IMR-90 (cell line): Measurements from ENCODE around the gene ZNF513. TPM values are rescaled to one million over a fixed set of nuclear protein-coding genes. Genes with fewer than 3 reads are reported as not detected.
A peak's percentile ranks its signal among the peaks of the same experiment; 100 is the strongest.

Source experiments
- ATAC-seq: fragments of 200-7000 bp; cut with Tn5 transposase; 2 replicates; pipeline ENCODE4 v1.9.1; 2020; ENCODE audit warnings: low read depth, mild to moderate bottlenecking, moderate library complexity
- BruUV-seq: library from RNA; stranded (reverse); fragments of 400-500 nt; replicated peaks from 2 replicates; lab custom pipeline; 2021; lab: Mats Ljungman, UMichigan
- CTCF ChIA-PET: fragments of 300-600 bp; formaldehyde crosslinking; extraction: SDS; loops from one replicate; lab custom pipeline; 2021; ENCODE audit warnings: antibody characterized with exemption; lab: Yijun Ruan, JAX
- POLR2A ChIA-PET: fragments of 300-600 bp; sonication (Branson Sonifier 250); formaldehyde crosslinking; loops from one replicate; lab custom pipeline; 2022; ENCODE audit warnings: antibody characterized with exemption; ENCODE audit not compliant: unreplicated experiment; lab: Charles Lee
- DNase-seq: peaks from one replicate; pipeline ENCODE4 v3.0.0; 2013
- H2AFZ ChIP-seq: replicated peaks from 2 replicates; pipeline ENCODE3; 2013; ENCODE audit warnings: low read length, mild to moderate bottlenecking; ENCODE audit not compliant: poor library complexity
- H2AK5ac ChIP-seq: 2 replicates; pipeline ENCODE4 v1.6.1; 2013; ENCODE audit warnings: low read depth, low read length, inconsistent platforms
- H2AK9ac ChIP-seq: replicated peaks from 2 replicates; pipeline ENCODE3; 2013; ENCODE audit warnings: mild to moderate bottlenecking, low read depth, low read length, moderate library complexity; ENCODE audit not compliant: poor library complexity
- H2BK120ac ChIP-seq: 2 replicates; pipeline ENCODE4 v1.6.1; 2013; ENCODE audit warnings: low read depth, low read length, inconsistent platforms
- H2BK15ac ChIP-seq: 3 replicates; pipeline ENCODE4 v1.6.1; 2013; ENCODE audit warnings: low read depth, low read length, inconsistent platforms
- H2BK20ac ChIP-seq: 2 replicates; pipeline ENCODE4 v1.6.1; 2013; ENCODE audit warnings: low read depth, mild to moderate bottlenecking, inconsistent platforms, low read length, moderate library complexity
- H2BK5ac ChIP-seq: 2 replicates; pipeline ENCODE4 v1.6.1; 2013; ENCODE audit warnings: mild to moderate bottlenecking, low read depth, low read length, inconsistent platforms; ENCODE audit not compliant: poor library complexity, severe bottlenecking
- H3K14ac ChIP-seq: replicated peaks from 2 replicates; pipeline ENCODE4 v1.6.1; 2013; ENCODE audit warnings: low read depth, low read length, inconsistent platforms
- H3K18ac ChIP-seq: 2 replicates; pipeline ENCODE4 v1.6.1; 2013; ENCODE audit warnings: low read depth, low read length, control low read depth
- H3K23ac ChIP-seq: 2 replicates; pipeline ENCODE4 v1.6.1; 2013; ENCODE audit warnings: low read depth, low read length, inconsistent platforms
- H3K27ac ChIP-seq: 2 replicates; pipeline ENCODE4 v1.5.1; 2013; ENCODE audit warnings: mild to moderate bottlenecking, control low read depth, low read length; ENCODE audit not compliant: insufficient read depth
- H3K27me3 ChIP-seq: 2 replicates; pipeline ENCODE4 v1.6.1; 2013; ENCODE audit warnings: low read length; ENCODE audit not compliant: control insufficient read depth, insufficient read depth
- H3K36me3 ChIP-seq: 2 replicates; pipeline ENCODE4 v1.6.1; 2013; ENCODE audit warnings: low read length, mixed read lengths; ENCODE audit not compliant: control insufficient read depth, insufficient read depth
- H3K4ac ChIP-seq: 2 replicates; pipeline ENCODE4 v1.6.1; 2013; ENCODE audit warnings: low read depth, low read length, inconsistent platforms
- H3K4me1 ChIP-seq: 2 replicates; pipeline ENCODE4 v1.6.1; 2013; ENCODE audit warnings: low read length, mixed read lengths; ENCODE audit not compliant: control insufficient read depth, insufficient read depth
- H3K4me2 ChIP-seq: 2 replicates; pipeline ENCODE4 v1.6.1; 2013; ENCODE audit warnings: low read depth, mild to moderate bottlenecking, control low read depth, low read length, moderate library complexity
- H3K4me3 ChIP-seq: 2 replicates; pipeline ENCODE4 v1.5.1; 2013; ENCODE audit warnings: low read depth, mild to moderate bottlenecking, control low read depth, low read length, moderate library complexity; ENCODE audit not compliant: insufficient read depth
- H3K56ac ChIP-seq: 2 replicates; pipeline ENCODE4 v1.6.1; 2013; ENCODE audit warnings: low read length, inconsistent platforms; ENCODE audit not compliant: insufficient read depth; ENCODE audit errors: extremely low read depth
- H3K79me1 ChIP-seq, 2 experiments: 2 replicates each; pipeline ENCODE4 v1.6.1; 2013; ENCODE audit warnings: low read length in 2 of 2, inconsistent platforms in 1 of 2, low read depth in 1 of 2
- H3K9ac ChIP-seq: 2 replicates; pipeline ENCODE4 v1.6.1; 2013; ENCODE audit warnings: low read depth, low read length, control low read depth
- H3K9me1 ChIP-seq: 2 replicates; pipeline ENCODE4 v1.6.1; 2013; ENCODE audit warnings: low read length, inconsistent platforms; ENCODE audit not compliant: insufficient read depth
- H3K9me3 ChIP-seq: 2 replicates; pipeline ENCODE4 v1.6.1; 2013; ENCODE audit warnings: low read length; ENCODE audit not compliant: control insufficient read depth, insufficient read depth
- H4K20me1 ChIP-seq: 2 replicates; pipeline ENCODE4 v1.6.1; 2013; ENCODE audit warnings: low read length, inconsistent platforms; ENCODE audit not compliant: insufficient read depth
- H4K5ac ChIP-seq: 2 replicates; pipeline ENCODE4 v1.6.1; 2013; ENCODE audit warnings: mild to moderate bottlenecking, low read depth, low read length, control low read depth
- H4K8ac ChIP-seq, 2 experiments: 2 replicates each; pipeline ENCODE4 v1.6.1; 2013; ENCODE audit warnings: low read depth in 2 of 2, low read length in 2 of 2, control low read depth in 1 of 2, inconsistent platforms in 1 of 2
- H4K91ac ChIP-seq: 2 replicates; pipeline ENCODE4 v1.6.1; 2013; ENCODE audit warnings: low read depth, low read length, inconsistent platforms; ENCODE audit not compliant: insufficient read depth
- BHLHE40 ChIP-seq: fragments of 150-350 bp; IDR thresholded peaks from 2 replicates; pipeline ENCODE4 v1.6.1; 2016; ENCODE audit warnings: mild to moderate bottlenecking, low read depth, low read length
- CHD1 ChIP-seq: IDR thresholded peaks from 2 replicates; pipeline ENCODE4 v1.6.1; 2012; ENCODE audit warnings: low read depth, low read length, improper control_type of control experiment
- ELK1 ChIP-seq: fragments of 150-350 bp; IDR thresholded peaks from 2 replicates; pipeline ENCODE4 v1.6.1; 2016; ENCODE audit warnings: low read depth, mild to moderate bottlenecking, low read length, moderate library complexity, borderline replicate concordance
- FOS ChIP-seq: fragments of 150-350 bp; IDR thresholded peaks from 2 replicates; pipeline ENCODE4 v1.6.1; 2016; ENCODE audit warnings: low read depth, low read length
- MAFK ChIP-seq: IDR thresholded peaks from 2 replicates; pipeline ENCODE4 v1.6.1; 2012; ENCODE audit warnings: low read depth, low read length, improper control_type of control experiment
- MAZ ChIP-seq: IDR thresholded peaks from 2 replicates; pipeline ENCODE4 v1.6.1; 2012; ENCODE audit warnings: low read depth, mild to moderate bottlenecking, low read length, improper control_type of control experiment, moderate library complexity, borderline replicate concordance
- MXI1 ChIP-seq: IDR thresholded peaks from 2 replicates; pipeline ENCODE4 v1.6.1; 2012; ENCODE audit warnings: low read depth, mild to moderate bottlenecking, low read length, moderate library complexity, borderline replicate concordance
- NFE2L2 ChIP-seq: fragments of 150-350 bp; IDR thresholded peaks from 2 replicates; pipeline ENCODE4 v1.6.1; 2016; ENCODE audit warnings: low read depth, mild to moderate bottlenecking, low read length
- POLR2A ChIP-seq: IDR thresholded peaks from 2 replicates; pipeline ENCODE4 v1.6.1; 2012; ENCODE audit warnings: mild to moderate bottlenecking, low read depth, low read length
- RAD21 ChIP-seq: IDR thresholded peaks from 2 replicates; pipeline ENCODE4 v1.6.1; 2012; ENCODE audit warnings: low read length, improper control_type of control experiment
- RCOR1 ChIP-seq: IDR thresholded peaks from 2 replicates; pipeline ENCODE4 v1.6.1; 2012; ENCODE audit warnings: mild to moderate bottlenecking, low read length, improper control_type of control experiment; ENCODE audit not compliant: insufficient replicate concordance
- RFX5 ChIP-seq: IDR thresholded peaks from 2 replicates; pipeline ENCODE4 v1.8.0; 2012; ENCODE audit warnings: low read depth, mild to moderate bottlenecking, low read length, moderate library complexity
- SMC3 ChIP-seq: fragments of 150-350 bp; IDR thresholded peaks from 2 replicates; pipeline ENCODE4 v1.6.1; 2016; ENCODE audit warnings: low read depth, mild to moderate bottlenecking, antibody characterized with exemption, low read length, moderate library complexity
- WGBS, 2 experiments: methylation state at CpG; one replicate each; pipeline versions ENCODE4 v1.1.5 to v1.1.7; 2013; ENCODE audit warnings: missing lambda C conversion rate in 2 of 2; ENCODE audit not compliant: insufficient read length in 1 of 2; ENCODE audit errors: extremely low coverage in 2 of 2; 5-methylcytosine and 5-hydroxymethylcytosine counted together
- dilution Hi-C: fragments of 300-500 bp; cut with HindIII; formaldehyde crosslinking; loops from one replicate; pipeline ENCODE4 v1.14.3; 2018; ENCODE audit warnings: low sequenced_read_pairs; ENCODE audit not compliant: unreplicated experiment
- in situ Hi-C: fragments of 300-500 bp; cut with MboI; formaldehyde crosslinking; loops from 3 replicates; pipeline ENCODE4 v1.14.3; 2019; ENCODE audit warnings: low sequenced_read_pairs, inconsistent platforms, mixed read lengths
- intact Hi-C: fragments of 100-400 bp; cut with micrococcal nuclease; formaldehyde crosslinking; loops from 2 replicates; pipeline ENCODE4 v1.10.0; 2022
- polyA plus RNA-seq, 3 experiments: library from polyadenylated mRNA; depleted of rRNA; stranded (reverse); fragments of >200 nt; gene quantifications; 2 replicates each; pipeline ENCODE4 v1.2.3, GENCODE V29; 2012; ENCODE audit warnings: low replicate concordance in 1 of 3
- total RNA-seq: library from RNA; depleted of rRNA; stranded (reverse); fragments of >200 nt; gene quantifications from 2 replicates; pipeline ENCODE4 v1.2.3, GENCODE V29; 2012
- TF ChIP-seq, protein P1 (sequence below): conservative IDR thresholded peaks from 2 replicates; pipeline ENCODE4 v1.5.1; 2012; ENCODE audit warnings: mild to moderate bottlenecking, low read depth, low read length, improper control_type of control experiment

The ZNF513 gene
- total and polyA plus RNA-seq, 2 of the 4 experiments (the other 2 are of a cell fraction) = 3.4 to 23.7 TPM

DNA sequence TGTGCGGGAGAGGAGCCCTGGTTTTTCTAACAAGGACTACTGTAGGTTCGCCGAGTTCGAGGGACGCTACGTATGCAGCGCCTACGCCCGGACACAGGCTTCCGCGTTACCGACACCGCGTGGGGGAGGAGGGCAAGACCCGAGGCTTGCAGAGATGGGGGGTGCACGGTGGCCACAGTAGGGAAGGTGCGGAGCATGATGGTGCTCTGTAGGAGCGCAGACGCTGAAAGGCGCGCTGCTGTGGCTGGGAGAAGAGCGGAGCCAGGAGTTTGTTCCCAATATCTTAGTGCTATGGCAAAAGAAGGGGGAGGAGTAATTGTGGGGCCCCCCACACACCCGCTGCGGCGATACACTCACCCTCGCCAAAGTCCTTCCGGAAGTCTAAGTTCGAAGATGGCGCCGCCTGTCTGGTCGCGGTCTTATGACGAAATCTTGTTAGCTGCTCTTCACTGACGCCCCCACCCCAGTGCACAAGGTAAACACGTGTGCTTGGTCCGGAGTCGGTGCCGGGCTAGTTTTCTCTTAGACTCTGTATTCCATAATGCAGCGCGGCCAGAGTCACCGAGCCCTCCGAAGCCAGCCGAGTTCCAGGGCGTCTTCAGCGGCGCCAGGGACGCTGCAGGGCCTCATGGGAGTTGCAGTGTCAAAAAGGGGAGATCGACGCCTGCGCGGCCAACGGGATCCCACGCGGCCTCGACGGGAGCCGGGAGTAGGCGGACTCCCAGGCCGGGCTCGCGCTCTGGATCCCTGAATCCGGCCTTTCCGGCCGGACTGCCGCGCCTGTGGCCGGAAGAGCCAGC, 24.0 kb downstream of the ZNF513 start, which contains the start of gene GTF3C2:
GTF3C2 (minus strand) TSS at position 383 of the 800 bp plus-strand sequence. CDS start 13,210 bp downstream, outside the sequence.
- H3K4me1 ChIP-seq = peaks cover 8% of the 10 kb centered on the region
- in situ Hi-C loops (no loop called here), dilution Hi-C loops (no loop called here), intact Hi-C loops (loop anchor here (5.0 kb wide), 1 partner anchor 34 kb away; the partner anchor contains the start of gene MPV17)
- ATAC-seq = peak; percentile 92
- H3K9me1 ChIP-seq = no peaks in the 10 kb centered on the region; the same call in 1 of the 2 replicates
- H2BK15ac ChIP-seq = no peak within 1 kb of the TSS
- ChIA-PET POLR2A (interaction anchor here (0.7 to 1.6 kb wide), 3 partner anchors 12 to 202 kb away, joined by 3 to 5 read pairs (median 4); partner anchors contain the start of gene ZNF513), CTCF (no interaction called here)
- peak within 1 kb of the TSS; percentile 81 for H3K56ac ChIP-seq
- BruUV-seq = no TSS peak
- peak within 1 kb of the TSS; percentile 98 for H2AFZ ChIP-seq
- H4K91ac ChIP-seq = peak within 1 kb of the TSS; percentile 93
- peak within 1 kb of the TSS; percentile 95 for H3K27ac ChIP-seq
- peak within 1 kb of the TSS; percentile 73 to 98 for H4K8ac ChIP-seq
- H4K20me1 ChIP-seq = no peaks in the 10 kb centered on the region; the same call in 1 of the 2 replicates
- peak within 1 kb of the TSS; percentile 96 for H3K9ac ChIP-seq
- peak within 1 kb of the TSS; percentile 40 for H3K18ac ChIP-seq
- peak within 1 kb of the TSS; percentile 94 for H2AK5ac ChIP-seq
- peak within 1 kb of the TSS; percentile 89 for H2BK120ac ChIP-seq
- H2BK20ac ChIP-seq = 0 out of 2 replicates have a peak within 1 kb of the TSS, but pooled peaks have one; percentile 60
- H3K14ac ChIP-seq = peak within 1 kb of the TSS; percentile 89
- no peaks in the 10 kb centered on the region for H3K27me3 ChIP-seq
- peak within 1 kb of the TSS; percentile 91 for H2BK5ac ChIP-seq
- peak; percentile 97 for DNase-seq
- 0% methylated on average over 47 of the region's 67 CpGs; no CpG with 5 or more reads in 1 of the 2 experiments for WGBS, 2 experiments
- H3K23ac ChIP-seq = peak within 1 kb of the TSS; percentile 94
- H2AK9ac ChIP-seq = peak within 1 kb of the TSS; percentile 96
- no peaks in the 10 kb centered on the region for H3K36me3 ChIP-seq
- peak within 1 kb of the TSS; percentile 90 for H4K5ac ChIP-seq
- H3K4me2 ChIP-seq = peak within 1 kb of the TSS; percentile 93
- H3K4ac ChIP-seq = peak within 1 kb of the TSS; percentile 95
- no peaks in the 10 kb centered on the region for H3K9me3 ChIP-seq
- H3K4me3 ChIP-seq = peak within 1 kb of the TSS; percentile 88
- H3K79me1 ChIP-seq = peaks cover 18 to 42% of the 10 kb centered on the region in 2 experiments
- TF ChIP-seq BHLHE40 = no peak
- TF ChIP-seq NFE2L2 = no peak
- TF ChIP-seq SMC3 = no peak
- TF ChIP-seq MAZ = peak; percentile 97
- 0 out of 2 replicates have a peak, but pooled peaks have one; percentile 91 for TF ChIP-seq POLR2A
- peak; percentile 12 for TF ChIP-seq RCOR1
- peak; percentile 94 for TF ChIP-seq MXI1
- TF ChIP-seq RFX5 = no peak
- no peak for TF ChIP-seq RAD21
- no peak for TF ChIP-seq ELK1
- no peak for TF ChIP-seq MAFK
- TF ChIP-seq, protein P1, sequence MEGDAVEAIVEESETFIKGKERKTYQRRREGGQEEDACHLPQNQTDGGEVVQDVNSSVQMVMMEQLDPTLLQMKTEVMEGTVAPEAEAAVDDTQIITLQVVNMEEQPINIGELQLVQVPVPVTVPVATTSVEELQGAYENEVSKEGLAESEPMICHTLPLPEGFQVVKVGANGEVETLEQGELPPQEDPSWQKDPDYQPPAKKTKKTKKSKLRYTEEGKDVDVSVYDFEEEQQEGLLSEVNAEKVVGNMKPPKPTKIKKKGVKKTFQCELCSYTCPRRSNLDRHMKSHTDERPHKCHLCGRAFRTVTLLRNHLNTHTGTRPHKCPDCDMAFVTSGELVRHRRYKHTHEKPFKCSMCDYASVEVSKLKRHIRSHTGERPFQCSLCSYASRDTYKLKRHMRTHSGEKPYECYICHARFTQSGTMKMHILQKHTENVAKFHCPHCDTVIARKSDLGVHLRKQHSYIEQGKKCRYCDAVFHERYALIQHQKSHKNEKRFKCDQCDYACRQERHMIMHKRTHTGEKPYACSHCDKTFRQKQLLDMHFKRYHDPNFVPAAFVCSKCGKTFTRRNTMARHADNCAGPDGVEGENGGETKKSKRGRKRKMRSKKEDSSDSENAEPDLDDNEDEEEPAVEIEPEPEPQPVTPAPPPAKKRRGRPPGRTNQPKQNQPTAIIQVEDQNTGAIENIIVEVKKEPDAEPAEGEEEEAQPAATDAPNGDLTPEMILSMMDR = 0 out of 2 replicates have a peak, but pooled peaks have one; percentile 0
- no peak for TF ChIP-seq FOS
- TF ChIP-seq CHD1 = no peak
